Endodermal cell (in vitro differentiated cells): Measurements from ENCODE around the gene XDH. TPM values are rescaled to one million over a fixed set of nuclear protein-coding genes. Genes with fewer than 3 reads are reported as not detected.

ENCODE experiments used
- DNase-seq: peaks from one replicate; pipeline ENCODE4 v3.0.0-alpha.2; 2017
- H3K27ac ChIP-seq: 2 replicates; pipeline ENCODE4 v1.5.1; 2013; ENCODE audit warnings: mild to moderate bottlenecking, low read depth, low read length, moderate library complexity
- H3K27me3 ChIP-seq: 2 replicates; pipeline ENCODE4 v1.6.1; 2013; ENCODE audit warnings: mild to moderate bottlenecking, low read length, moderate library complexity; ENCODE audit not compliant: insufficient read depth, control insufficient read depth, poor library complexity, severe bottlenecking
- H3K36me3 ChIP-seq: 2 replicates; pipeline ENCODE4 v1.7.0; 2013; ENCODE audit warnings: mild to moderate bottlenecking, low read length, moderate library complexity; ENCODE audit not compliant: control insufficient read depth, insufficient read depth
- H3K4me1 ChIP-seq: one replicate; pipeline ENCODE4 v1.7.0; 2013; ENCODE audit warnings: low read length; ENCODE audit not compliant: control insufficient read depth, insufficient read depth
- H3K4me3 ChIP-seq: 2 replicates; pipeline ENCODE4 v1.5.1; 2013; ENCODE audit warnings: mild to moderate bottlenecking, low read length, moderate library complexity
- H3K9ac ChIP-seq: 2 replicates; pipeline ENCODE4 v1.6.1; 2013; ENCODE audit warnings: mild to moderate bottlenecking, low read length, moderate library complexity; ENCODE audit not compliant: poor library complexity, severe bottlenecking; ENCODE audit errors: extremely low read depth
- H3K9me3 ChIP-seq: 2 replicates; pipeline ENCODE4 v1.6.1; 2013; ENCODE audit warnings: mild to moderate bottlenecking, low read length, moderate library complexity; ENCODE audit not compliant: control insufficient read depth
- H3K27ac Mint-ChIP-seq: 2 replicates; pipeline ENCODE4 v1.8.0; 2020; ENCODE audit warnings: mixed read lengths
- H3K27me3 Mint-ChIP-seq: 2 replicates; pipeline ENCODE4 v1.8.0; 2021; ENCODE audit warnings: mild to moderate bottlenecking, mixed read lengths; ENCODE audit not compliant: insufficient read depth
- H3K36me3 Mint-ChIP-seq: 2 replicates; pipeline ENCODE4 v1.8.0; 2020; ENCODE audit warnings: low read depth, mixed read lengths
- H3K4me1 Mint-ChIP-seq: 2 replicates; pipeline ENCODE4 v1.8.0; 2020; ENCODE audit warnings: mixed read lengths
- H3K4me3 Mint-ChIP-seq: 2 replicates; pipeline ENCODE4 v1.8.0; 2020; ENCODE audit warnings: mild to moderate bottlenecking, moderate library complexity, mixed read lengths
- H3K9me3 Mint-ChIP-seq: 2 replicates; pipeline ENCODE4 v1.8.0; 2020; ENCODE audit warnings: mild to moderate bottlenecking, mixed read lengths
- CTCF ChIP-seq: fragments of 200-600 bp; sonication (generic); conservative IDR thresholded peaks from 2 replicates; pipeline ENCODE4 v1.5.0; 2021; ENCODE audit warnings: antibody characterized with exemption, mild to moderate bottlenecking
- WGBS, 2 experiments: methylation state at CpG; one replicate each; pipeline versions ENCODE4 v1.1.5 to v1.1.7; 2013; ENCODE audit warnings: missing lambda C conversion rate in 2 of 2, mixed read lengths in 1 of 2; ENCODE audit not compliant: insufficient coverage in 1 of 2, insufficient read length in 1 of 2; 5-methylcytosine and 5-hydroxymethylcytosine counted together
- total RNA-seq, 2 donors: library from RNA; stranded (reverse); fragmentation: NEBNext Ultra II Directional in 1 of 2; extraction: Animal tissue kit (Norgen Biotek cat#: 25700) in 1 of 2; gene quantifications; 2 replicates in 1 of 2; 3 replicates in 1 of 2; pipeline ENCODE4 v1.2.1, GENCODE V29; 2021

Gene XDH
- total RNA-seq, 2 donors from 2014 or later, result 1.9 to 4.0 TPM

DNA sequence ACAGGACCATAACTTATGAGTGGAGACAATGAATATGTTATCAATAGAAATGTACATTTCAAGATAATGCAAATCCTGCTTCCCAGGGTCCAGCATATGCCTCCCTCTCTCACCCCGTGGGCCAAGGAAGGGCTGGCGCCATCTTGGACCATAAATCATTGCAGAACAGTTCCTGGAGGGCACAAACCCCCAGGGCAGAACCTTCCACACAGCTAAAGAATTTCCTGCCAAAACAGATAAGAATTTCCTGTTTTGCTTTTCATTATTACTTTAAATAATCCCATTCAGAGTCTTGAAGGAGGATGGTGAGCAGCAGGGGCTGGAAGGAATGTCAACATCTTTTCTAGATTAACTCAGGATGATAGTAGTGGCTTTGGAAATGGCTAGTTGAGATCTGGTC, 126.9 kb downstream of the XDH start:
- Histone ChIP-seq H3K9ac (no peak overlapping the region), H3K9me3 (no peaks in the 10 kb centered on the region), H3K36me3 (no peaks in the 10 kb centered on the region), H3K4me3 (no peak overlapping the region), H3K27me3 (no peaks in the 10 kb centered on the region), H3K27ac (no peak overlapping the region), H3K4me1 (peaks cover 17% of the 10 kb centered on the region)
- Mint-ChIP-seq H3K27ac (no peak overlapping the region), H3K36me3 (no peaks in the 10 kb centered on the region), H3K9me3 (peaks cover 1% of the 10 kb centered on the region), H3K27me3 (no peaks in the 10 kb centered on the region), H3K4me3 (no peak overlapping the region), H3K4me1 (peaks cover 39% of the 10 kb centered on the region)
- WGBS, 2 experiments, result 93 to 98% methylated on average over 2 of the region's 2 CpGs
- DNase-seq, result no peak
- TF ChIP-seq CTCF, result no peak

GRCh38 chr2:31286961-31287550, 127.5 kb downstream of the XDH start:
- WGBS, 2 experiments, result 93 to 96% methylated on average over 4 to 5 of the region's 5 CpGs
- Histone ChIP-seq H3K4me3 (no peak overlapping the region), H3K27me3 (no peaks in the 10 kb centered on the region), H3K27ac (no peak overlapping the region), H3K9ac (no peak overlapping the region), H3K4me1 (peaks cover 17% of the 10 kb centered on the region), H3K36me3 (no peaks in the 10 kb centered on the region), H3K9me3 (no peaks in the 10 kb centered on the region)
- no peaks in the 10 kb centered on the region for H3K36me3 Mint-ChIP-seq
- TF ChIP-seq CTCF, result no peak
- H3K27ac Mint-ChIP-seq, result no peak overlapping the region
- H3K9me3 Mint-ChIP-seq, result peaks cover 1% of the 10 kb centered on the region
- no peaks in the 10 kb centered on the region for H3K27me3 Mint-ChIP-seq
- H3K4me3 Mint-ChIP-seq, result no peak overlapping the region
- DNase-seq, result no peak
- H3K4me1 Mint-ChIP-seq, result peaks cover 39% of the 10 kb centered on the region

DNA sequence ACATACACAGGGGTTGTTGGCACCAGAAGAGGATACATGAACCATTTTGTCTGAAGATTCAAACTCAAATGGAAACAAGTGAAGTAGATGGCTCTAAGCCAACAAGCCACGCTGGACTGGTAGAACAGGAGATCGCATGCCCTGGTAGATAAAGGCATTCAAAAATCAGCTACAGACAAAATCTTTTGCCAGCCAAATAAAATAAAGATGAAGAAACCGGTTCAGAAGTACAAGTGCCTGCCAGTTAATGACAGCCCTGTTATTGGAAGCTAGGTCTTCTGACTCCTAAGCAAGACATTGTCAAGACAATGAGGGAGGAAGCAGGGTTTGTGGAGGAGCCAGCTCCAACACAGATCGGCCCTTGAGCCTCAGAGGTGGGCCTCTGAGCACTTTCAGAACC, 128.3 kb downstream of the XDH start:
- no peaks in the 10 kb centered on the region for H3K27me3 Mint-ChIP-seq
- H3K4me1 Mint-ChIP-seq, result peaks cover 39% of the 10 kb centered on the region
- no peak for DNase-seq
- Histone ChIP-seq H3K4me1 (peaks cover 17% of the 10 kb centered on the region), H3K9ac (no peak overlapping the region), H3K27me3 (no peaks in the 10 kb centered on the region), H3K4me3 (no peak overlapping the region), H3K36me3 (no peaks in the 10 kb centered on the region), H3K9me3 (no peaks in the 10 kb centered on the region), H3K27ac (no peak overlapping the region)
- TF ChIP-seq CTCF, result no peak
- no peak overlapping the region for H3K27ac Mint-ChIP-seq
- H3K9me3 Mint-ChIP-seq, result no peaks in the 10 kb centered on the region
- H3K36me3 Mint-ChIP-seq, result no peaks in the 10 kb centered on the region
- no peak overlapping the region for H3K4me3 Mint-ChIP-seq
- whole genome bisulfite sequencing, 2 experiments, result 90% methylated on average over 2 to 4 of the region's 4 CpGs

Other genes with a start within 250 kb of the XDH start
- under 1 TPM; 0.31 to 0.40 TPM for gene CAPN14, start 197.2 kb downstream of the XDH start, total RNA-seq
- 10 to 100 TPM; 10.7 to 15.5 TPM for gene EHD3, start 180.6 kb downstream of the XDH start, total RNA-seq
- under 1 TPM in 1 of 2 donors, not detected in 1; 0.07 TPM for gene SRD5A2, start 166.2 kb upstream of the XDH start, total RNA-seq